GM20431 (cell line): ENCODE measurements around the gene OFD1.

Experiments used
- in situ Hi-C: fragments of 300-500 bp; cut with MseI, MboI; formaldehyde crosslinking; loops from one replicate; pipeline ENCODE4 v1.15.0; 2020; ENCODE audit warnings: low sequenced_read_pairs; ENCODE audit not compliant: unreplicated experiment

OFD1 gene

GRCh38 chrX:13734278-13735172 is at the start of gene OFD1, which contains the start of gene TRAPPC2:
Gene OFD1 (plus strand): TSS chrX:13734748. CDS start chrX:13735072, 324 bp downstream.
Gene TRAPPC2 (minus strand): TSS chrX:13734620. CDS start chrX:13719963, 14,657 bp downstream.
- in situ Hi-C loops: no loop called here

GRCh38 chrX:13685126-13685763 is 49.3 kb upstream of the OFD1 start:
- in situ Hi-C loops: no loop called here

GRCh38 chrX:13687203-13687602 is 47.3 kb upstream of the OFD1 start:
- in situ Hi-C loops: no loop called here

GRCh38 chrX:13688384-13688957 is 46.1 kb upstream of the OFD1 start:
- in situ Hi-C loops: no loop called here

GRCh38 chrX:13688958-13689740 is 45.4 kb upstream of the OFD1 start, which contains the start of gene RAB9A:
Gene RAB9A (plus strand): TSS chrX:13689128. CDS start chrX:13708747, 19,619 bp downstream.
- in situ Hi-C loops: no loop called here

GRCh38 chrX:13689741-13690211 is 44.8 kb upstream of the OFD1 start:
- in situ Hi-C loops: no loop called here

- in situ Hi-C loops: no loop called here
Measured at GRCh38 chrX:13690836-13691235, 43.7 kb upstream of the OFD1 start.

- in situ Hi-C loops: no loop called here
Measured at GRCh38 chrX:13691841-13692371, 42.6 kb upstream of the OFD1 start.

GRCh38 chrX:13692771-13693231 is 41.7 kb upstream of the OFD1 start:
- in situ Hi-C loops: no loop called here

GRCh38 chrX:13693341-13693961 is 41.1 kb upstream of the OFD1 start:
- in situ Hi-C loops: no loop called here

- in situ Hi-C loops: no loop called here
Measured at GRCh38 chrX:13694359-13694758, 40.2 kb upstream of the OFD1 start.

GRCh38 chrX:13694983-13695382 is 39.6 kb upstream of the OFD1 start:
- in situ Hi-C loops: no loop called here

- in situ Hi-C loops: no loop called here
Measured at GRCh38 chrX:13695601-13696115, 38.9 kb upstream of the OFD1 start.

- in situ Hi-C loops: no loop called here
Measured at GRCh38 chrX:13697455-13697854, 37.1 kb upstream of the OFD1 start.

GRCh38 chrX:13697976-13698375 is 36.6 kb upstream of the OFD1 start:
- in situ Hi-C loops: no loop called here

GRCh38 chrX:13698432-13698831 is 36.1 kb upstream of the OFD1 start:
- in situ Hi-C loops: no loop called here

- in situ Hi-C loops: no loop called here
Measured at GRCh38 chrX:13699183-13699826, 35.2 kb upstream of the OFD1 start.

GRCh38 chrX:13700380-13700779 is 34.2 kb upstream of the OFD1 start:
- in situ Hi-C loops: no loop called here
